GM18502 (cell line): ENCODE data around the gene DHRS1.

Source experiments
- ATAC-seq: cut with Tn5 transposase; IDR thresholded peaks from one replicate; pipeline ENCODE4 v1.9.1; 2021; ENCODE audit warnings: mild to moderate bottlenecking; ENCODE audit not compliant: unreplicated experiment, poor library complexity

The DHRS1 gene

DNA sequence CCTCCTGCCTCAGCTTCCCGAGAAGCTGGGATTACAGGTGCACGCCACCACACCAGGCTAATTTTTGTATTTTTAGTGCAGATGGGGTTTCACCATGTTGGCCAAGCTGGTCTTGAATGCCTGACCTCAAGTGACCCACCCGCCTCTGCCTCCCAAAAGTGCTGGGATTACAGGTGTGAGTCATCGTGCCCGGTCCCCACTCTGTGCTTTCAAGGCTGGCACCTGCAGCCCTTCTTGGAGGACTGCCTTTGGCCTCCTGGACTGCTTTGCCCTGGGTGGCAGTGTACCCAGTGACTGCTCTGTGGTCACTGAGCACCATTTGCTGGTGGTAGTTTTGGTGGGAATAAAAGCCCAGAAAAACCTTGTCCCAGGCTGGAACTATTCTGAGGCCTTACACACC, 12.6 kb downstream of the DHRS1 start:
- ATAC-seq, result no peak

DNA sequence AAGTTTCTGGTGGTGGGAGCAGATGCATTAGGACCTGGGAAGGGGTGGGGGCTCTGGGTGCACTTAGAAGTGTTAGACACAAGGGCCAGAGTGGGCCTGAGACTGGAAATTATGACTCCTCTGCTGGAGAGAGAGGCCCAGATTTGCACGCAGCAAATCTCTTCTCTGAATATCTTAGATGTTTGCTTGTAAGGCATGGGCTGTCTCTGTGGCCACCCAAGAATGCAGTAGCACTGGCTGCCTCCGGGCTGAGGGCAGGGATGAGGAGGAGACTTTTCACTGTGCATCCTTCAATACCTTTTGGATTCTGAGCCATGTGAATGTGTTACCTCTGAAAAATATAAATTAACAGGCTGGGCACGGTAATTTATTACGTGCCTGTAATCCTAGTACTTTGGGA, 14.2 kb downstream of the DHRS1 start:
- no peak for ATAC-seq

DNA sequence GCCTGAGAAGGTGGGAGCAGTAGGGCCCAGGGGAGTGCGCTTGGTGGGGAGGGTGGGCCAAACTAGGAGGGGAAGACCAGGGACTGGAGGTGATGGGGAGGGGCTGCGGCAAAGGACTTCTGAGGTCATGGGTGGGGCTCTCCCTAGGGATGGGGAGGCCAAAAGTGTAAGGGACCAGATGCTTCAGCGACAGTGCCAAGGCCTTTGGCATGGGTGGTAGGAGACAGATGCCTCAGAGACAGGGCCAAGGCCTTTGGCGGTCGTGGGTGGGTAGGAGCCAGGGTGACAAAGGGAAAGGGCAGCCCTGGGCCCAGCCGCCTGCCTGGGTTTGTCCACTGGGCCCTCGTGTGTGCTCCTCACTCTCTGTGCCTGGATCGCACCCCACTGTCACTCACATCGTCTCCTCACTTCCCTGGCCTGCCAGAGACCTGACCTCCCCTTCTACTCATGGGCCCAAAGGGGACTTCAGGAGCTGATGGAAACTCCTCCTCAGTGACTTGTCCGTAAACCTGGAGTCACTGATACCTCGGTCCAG, 15.0 kb downstream of the DHRS1 start:
- no peak for ATAC-seq

DNA sequence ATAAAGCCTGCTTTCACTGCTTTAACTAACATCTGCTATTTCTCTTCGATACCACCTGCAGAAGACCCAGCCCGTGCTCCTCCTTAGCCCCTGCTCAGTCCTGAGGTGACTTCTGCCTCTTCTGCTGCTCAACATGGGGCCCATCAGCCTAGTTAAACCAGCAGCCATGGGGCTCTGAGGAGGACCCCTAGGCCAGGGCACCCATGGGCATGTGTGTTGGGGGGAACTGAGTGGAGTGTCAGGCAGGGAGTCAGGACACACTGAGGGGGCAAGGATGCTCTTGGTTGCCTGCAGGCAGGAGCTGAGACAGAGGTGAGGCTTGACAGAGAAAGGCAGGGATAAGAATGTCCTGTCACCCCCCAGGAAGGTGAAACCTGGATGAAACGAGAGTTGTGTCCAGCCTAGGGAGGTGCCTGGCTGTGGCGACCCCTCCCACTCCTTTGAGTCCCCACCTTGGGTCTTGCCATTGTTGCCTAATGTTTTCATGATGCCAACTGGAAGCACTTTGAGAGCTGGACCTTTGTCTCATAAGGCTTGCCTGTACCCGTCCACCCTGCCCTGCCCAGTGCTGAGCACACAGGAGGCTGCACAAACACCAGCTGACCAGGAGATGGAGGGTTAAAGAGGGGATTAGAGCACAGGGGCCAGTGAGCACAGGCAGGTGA, 15.7 kb downstream of the DHRS1 start:
- no peak for ATAC-seq

DNA sequence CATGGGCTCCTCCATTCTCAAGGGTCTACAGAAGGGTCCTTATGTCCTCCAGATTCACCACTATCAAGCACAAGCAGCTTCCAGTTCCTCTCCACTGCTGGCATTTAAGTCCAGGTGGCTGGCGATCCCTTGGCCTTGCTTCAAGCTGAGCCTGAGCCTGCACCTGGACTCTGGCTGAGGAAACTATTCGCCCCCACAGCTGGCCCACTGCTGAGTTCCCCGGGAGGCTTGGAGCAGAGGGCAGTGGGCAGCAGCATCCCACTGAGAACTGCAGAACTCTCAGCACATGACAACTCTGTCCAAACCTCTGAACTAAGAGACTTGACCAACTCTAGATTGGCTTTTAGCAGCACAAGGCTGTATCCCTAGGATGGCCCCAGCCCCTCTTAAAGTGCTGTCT, 16.8 kb downstream of the DHRS1 start:
- ATAC-seq, result no peak

DNA sequence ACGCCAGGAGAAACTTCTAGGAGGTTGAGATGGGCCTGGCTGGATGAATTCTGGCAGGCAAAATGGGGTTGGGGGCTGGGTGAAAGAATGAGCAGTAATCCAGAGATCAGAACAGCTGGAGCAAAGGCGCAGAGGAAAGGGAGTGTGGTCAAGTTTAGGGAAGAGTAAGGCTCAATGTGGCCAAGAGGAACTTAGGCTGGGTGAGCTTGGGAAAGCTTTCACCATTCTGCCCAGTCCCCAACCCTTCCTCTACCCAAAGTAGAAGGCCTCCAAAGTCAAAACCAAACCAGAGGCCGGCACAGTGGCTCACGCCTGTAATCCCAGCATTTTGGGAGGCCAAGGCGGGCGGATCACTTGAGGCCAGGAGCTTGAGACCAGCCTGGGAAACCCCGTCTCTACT, 17.9 kb downstream of the DHRS1 start:
- no peak for ATAC-seq

DNA sequence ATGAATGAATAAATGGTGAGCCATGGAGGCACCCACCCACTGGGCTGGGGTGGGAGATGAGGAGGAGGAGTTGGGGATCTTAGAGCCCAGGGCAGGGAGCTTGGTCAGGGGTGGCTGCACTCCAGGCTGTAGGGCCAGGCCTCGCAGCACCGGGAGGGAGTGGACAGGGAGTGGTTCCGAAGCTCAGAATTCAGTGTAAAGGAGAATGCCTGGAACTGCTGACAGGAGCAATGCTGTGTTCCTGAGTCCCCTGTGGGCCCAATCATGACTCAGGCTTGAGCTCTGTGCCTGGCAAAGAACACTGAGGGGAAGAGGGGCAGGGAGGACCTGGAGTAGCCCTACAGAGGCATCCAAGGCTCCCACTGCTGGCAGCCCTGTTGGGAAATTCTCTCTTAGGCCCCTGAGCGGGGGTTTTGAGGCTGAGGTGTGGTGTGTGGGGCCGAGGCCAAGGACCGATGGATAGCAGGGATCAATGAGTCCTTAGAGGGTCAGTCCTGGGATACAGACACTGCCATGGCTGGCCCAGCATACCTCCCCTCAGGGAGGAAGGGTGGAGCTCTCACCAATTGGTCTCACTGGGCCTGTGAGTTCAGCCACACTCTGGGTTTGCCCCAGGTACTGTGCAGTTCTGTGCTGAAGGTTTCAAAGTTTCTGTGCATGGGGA, 18.7 kb downstream of the DHRS1 start:
- ATAC-seq, result no peak

DNA sequence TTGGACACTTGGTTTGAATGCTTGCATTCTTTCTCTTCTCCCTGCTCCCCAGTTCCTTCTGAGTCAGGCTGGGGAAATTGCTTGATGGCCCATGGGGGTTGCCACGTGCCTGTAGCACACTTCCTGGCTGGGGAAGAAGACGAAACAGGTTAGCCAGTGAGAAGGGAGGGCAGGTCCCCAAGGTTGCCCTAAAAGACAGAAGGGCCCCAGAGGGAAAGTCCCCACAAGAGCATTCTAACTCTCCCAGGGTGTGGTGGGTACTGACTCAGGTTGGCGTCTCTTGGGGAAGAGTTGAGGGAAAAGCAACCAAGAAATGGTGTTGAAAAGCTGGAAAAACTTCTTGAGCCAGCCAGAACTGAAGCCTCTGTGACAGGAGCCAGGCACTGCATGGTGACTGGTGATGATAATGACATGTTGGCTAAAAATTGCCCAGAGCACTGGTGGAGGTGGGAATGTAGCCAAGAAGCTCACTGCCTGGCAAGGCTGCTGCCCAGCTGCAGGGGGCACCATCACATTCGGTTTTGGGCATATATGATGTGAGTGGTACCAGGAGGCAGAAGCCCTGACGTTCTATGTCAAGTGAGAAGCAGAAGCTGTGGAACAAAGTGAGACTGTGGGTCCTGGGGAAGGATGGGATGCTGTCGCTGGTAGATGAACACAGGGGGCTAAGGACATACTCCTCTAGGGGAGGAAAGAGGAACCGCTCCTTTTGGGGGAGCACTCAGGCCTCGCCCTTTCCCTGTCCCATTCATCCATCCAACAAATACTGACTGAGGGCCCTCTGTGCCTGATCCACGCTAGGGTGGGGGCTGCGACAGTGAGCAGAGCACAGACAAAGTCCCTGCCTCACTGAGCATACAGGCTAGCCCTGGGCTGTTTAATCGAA, 20.0 kb downstream of the DHRS1 start:
- ATAC-seq, result peak; percentile 73

DNA sequence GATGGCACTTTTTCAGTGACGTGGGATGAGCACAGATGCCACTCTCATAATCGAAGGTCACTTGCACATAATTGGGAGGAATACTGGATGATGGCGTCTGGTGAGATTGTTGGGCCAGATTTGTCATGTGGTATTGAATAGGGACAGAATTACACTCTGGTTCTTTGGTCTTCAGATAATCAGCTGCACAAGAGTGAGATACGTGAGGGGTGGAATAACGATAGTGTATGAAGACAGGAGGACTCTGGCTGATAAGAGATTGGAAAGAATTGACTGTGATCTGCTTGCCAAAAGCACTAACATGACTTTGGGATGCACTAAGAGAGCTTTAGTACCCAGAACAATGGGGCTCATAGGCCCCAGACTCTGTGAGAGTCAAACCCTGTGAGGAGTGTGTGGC, 21.2 kb downstream of the DHRS1 start:
- no peak for ATAC-seq

DNA sequence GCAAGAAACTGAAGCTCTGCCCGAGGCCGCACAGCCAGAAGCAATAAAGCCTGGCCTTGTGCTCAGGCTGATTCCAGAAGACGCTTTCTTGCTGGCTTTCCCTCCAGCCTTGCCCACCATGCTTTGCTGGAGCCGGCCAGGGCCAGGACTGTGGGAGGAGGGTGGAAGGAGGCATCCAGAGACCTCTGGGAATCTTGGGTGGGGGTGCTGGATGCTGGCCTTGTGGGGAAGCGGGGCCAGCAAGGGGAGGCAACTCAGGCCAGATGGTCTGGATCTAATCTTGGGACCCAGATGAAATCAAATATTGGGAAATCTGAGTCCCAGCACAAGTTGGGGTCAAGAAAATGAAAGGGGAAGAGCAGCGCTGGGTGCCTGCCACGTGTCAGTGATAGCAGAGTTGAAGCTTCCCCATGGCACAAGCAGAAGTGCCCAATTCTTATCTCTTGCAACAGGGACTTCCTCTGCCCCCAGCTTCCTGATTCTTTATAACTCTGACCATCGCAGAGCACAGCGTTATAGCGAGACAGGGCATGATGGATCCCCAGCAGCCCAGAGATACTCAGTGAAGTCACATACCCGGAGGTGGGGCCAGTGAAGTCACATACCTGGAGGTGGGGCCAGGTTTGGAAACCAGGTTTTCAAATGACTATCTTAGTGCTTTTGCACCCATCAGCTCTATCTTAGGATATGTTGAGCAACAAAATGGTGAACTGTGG, 21.8 kb downstream of the DHRS1 start:
- no peak for ATAC-seq

DNA sequence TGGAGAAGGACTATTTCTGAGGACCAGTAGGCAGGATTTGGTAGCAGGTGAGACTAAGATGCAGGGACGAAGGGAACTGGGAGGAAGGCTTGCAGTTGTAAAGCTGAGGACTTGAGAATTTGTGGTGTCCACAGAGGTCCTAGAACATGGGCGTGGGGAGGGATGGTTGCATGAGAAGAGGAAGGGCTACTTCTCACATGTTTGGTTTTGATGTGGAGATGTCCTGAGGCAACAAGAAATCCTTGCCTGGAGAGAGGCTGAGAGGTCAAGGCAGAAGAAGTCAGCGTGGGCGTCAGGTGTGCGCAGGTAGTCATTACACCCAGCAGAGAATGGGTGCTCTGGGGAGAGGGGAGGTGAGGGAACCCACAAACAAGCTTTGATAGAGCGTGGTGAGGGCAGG, 22.5 kb downstream of the DHRS1 start:
- no peak for ATAC-seq

DNA sequence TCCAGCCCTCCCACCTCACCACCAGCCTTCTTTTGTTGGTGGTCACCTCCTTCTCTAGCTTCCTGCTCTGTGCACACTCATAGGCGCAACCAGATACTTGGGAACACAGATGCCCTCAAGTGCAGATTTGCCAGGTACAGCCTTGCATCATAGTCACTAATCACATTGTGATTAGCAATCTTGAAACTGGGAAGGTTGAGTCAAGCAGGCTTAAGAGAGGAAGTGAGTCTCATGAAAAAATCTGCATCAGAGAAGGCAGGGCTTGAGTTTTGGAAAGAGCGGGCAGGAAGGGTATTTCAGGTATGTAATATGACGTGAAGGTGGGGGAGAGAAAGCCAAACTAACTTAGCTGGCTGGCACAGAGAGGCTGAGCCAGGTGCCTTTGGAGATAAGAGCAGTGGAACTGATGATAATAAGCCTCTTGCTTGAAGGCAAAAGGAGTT, 25.5 kb downstream of the DHRS1 start:
- peak; percentile 50 for ATAC-seq

DNA sequence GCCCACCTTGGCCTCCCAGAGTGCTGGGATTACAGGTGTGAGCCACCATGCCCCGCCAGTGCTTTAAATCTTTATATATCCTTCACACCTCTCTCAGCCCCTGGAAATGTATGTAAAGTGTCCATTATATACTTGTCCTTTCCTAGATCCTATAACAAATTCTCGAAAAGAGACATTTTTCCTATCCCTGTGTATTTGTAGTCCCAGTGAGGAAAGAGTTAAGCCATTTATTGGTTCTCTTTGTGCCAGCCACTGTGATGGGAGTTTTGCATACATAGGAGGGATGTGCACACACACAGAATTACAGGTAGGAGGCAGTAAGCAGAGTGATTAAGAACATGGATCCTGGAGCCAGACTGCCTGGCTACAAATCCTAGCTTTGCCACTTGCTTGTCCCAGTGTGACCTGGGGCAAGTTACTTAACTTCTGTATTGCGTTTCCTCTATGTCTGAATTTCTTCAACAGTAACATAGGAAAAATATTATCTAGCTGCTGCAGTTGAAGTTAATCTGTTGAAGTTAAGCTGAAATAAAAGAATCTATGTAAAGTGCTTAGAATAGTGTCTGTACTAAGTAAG, 26.1 kb downstream of the DHRS1 start:
- ATAC-seq, result no peak

DNA sequence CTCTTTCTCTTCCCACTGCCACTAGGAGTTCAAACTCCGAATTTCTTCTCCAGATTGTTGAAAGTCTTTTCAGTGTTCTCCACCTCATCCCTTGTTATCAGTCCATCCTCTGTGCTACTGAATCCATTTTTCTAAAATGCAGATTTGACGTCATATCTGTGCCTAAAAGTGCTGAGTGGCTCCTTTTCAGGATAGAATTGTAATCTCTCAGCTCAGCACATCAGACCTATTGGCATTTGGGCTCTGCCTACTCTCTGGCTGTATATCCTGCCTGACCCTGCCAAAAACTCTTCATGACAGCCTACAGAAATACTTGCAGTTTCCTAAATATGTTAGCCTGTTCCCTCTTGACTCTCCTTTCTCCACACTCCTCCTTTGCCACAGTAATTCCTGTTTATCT, 27.1 kb downstream of the DHRS1 start:
- no peak for ATAC-seq

DNA sequence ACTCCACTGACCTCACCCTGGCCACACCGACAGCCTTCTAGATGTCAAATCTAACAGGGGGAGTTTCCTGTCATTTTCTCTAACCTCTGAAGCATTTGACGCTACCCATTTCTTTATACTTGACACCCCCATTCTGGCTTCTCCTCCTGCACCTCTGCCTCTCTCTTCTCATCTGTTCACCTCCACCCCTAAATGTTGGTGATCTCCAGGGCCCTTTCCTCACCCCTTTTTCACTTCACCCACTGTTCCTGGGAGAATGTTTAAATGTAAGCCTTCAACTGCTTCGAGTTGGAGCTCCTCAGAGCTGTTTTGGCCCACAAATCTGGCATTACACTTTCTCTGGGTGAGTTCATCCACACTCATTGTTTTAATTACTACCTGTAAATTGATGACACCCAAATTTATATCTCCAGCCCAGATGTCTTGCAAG, 27.7 kb downstream of the DHRS1 start:
- ATAC-seq, result no peak

DNA sequence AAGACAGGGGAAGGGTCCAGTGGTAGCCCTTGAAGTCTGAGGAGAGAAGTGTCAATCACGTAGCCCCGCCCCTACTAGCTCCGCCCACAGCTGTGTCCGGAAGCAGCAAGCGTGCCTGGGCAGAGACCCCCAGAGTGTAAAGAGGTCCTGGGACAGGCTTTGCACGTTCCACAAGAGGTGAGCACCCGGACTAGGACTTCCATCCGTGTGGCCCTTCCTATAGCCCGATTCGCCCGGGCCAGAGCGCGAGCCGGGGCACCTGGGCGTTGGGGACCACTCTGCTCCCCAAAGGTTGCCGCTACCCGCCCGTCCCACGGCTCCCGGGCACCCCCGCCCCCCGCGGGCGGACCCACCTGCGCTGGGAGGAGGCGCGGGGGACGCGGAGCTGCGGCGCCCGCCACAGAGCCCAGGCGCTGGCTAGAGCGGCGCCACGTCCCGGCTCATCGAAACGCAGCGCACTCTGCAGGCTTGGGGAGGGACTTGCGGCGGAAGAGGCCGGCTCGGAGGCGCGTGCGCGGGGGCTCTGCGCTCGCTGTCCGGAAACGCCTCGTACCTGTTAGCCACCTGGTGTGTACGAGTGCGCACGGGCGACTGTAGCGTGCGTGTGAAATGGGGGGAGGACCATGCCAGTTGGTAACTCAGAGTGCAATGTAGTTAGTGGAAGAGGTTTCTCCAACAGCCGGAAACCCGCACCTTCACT, 28.3 kb downstream of the DHRS1 start, which contains the start of gene RABGGTA:
Gene RABGGTA (minus strand): TSS at position 464 of the 700 bp plus-strand sequence. CDS start 482 bp downstream, outside the sequence.
- ATAC-seq, result peak; percentile 89

DNA sequence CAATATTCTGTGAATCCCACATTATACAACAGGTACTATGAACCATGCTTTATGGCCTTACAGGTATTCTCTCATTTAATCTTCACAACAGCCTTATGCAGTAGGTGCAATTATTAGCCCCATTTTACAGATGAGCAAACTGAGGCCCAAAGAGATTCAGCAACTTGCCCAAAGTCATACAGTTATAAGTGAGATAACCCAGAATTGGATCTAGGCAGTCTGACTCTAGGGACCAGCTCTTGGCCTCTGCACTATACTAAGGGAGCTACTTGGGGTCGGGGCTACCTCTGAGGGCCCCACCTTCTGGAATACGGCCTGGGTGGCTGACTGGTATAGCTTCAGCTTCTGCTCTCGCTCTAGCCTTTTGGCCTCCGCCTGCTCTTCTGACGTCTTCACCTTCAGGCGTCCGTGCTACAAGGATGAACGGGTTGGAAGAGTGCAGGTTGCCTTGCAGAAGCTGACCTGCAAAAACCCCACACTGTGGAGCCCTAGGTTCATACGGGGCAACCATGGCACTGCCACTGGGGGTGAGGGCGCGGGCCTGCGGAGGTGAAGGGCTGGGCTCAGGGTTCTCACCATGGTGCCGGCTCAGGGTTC, 28.9 kb downstream of the DHRS1 start:
- ATAC-seq, result peak; percentile 1

DNA sequence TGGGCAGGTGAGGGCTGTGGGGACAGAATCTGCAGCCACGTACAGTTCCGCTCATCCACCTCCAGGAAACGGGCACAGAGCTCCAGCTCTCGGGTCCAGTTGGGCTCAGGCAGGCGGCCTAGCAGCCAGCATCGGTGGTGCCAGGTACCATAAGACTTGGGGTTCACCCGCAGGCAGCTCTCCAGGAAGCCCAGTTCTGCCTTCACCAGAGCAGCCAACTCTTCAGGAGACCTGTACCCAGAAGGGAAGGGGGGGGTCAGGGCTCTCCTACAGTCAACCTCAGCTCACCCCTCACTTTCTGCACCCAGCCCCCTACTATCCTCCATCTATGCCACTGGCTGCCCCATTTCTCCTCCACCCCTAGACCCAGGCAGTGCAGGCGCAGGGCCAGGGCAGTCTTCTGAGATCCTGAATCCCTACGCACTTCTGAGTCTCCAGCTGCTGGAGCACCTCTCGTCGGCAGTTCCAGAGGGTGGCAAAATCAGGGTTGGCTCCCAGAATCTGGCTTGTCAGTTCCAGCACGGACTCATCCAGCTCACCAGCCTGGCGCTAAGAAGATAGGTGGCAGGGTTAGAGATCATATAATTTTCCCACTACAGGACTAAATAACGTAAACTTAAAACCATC, 29.6 kb downstream of the DHRS1 start:
- ATAC-seq, result no peak
